H1 (cell line): ENCODE results near the gene KCNK15. TPM values are rescaled to one million over a fixed set of nuclear protein-coding genes. Genes with fewer than 3 reads are reported as not detected.

Experiments used
- FOSL1 ChIP-seq: IDR thresholded peaks from 2 replicates; pipeline ENCODE4 v1.6.1; 2011; ENCODE audit warnings: mild to moderate bottlenecking, low read depth, low read length, moderate library complexity; ENCODE audit not compliant: insufficient read depth
- SUZ12 ChIP-seq: fragments of 200-600 bp; sonication (generic); IDR thresholded peaks from 2 replicates; pipeline ENCODE4 v1.6.1; 2012; ENCODE audit warnings: mild to moderate bottlenecking, inconsistent platforms, low read length, moderate library complexity, mixed read lengths
- polyA plus RNA-seq, 7 experiments: library from polyadenylated mRNA; depleted of rRNA in 3 of 7; stranded (reverse) in 5 of 7; unstranded in 2 of 7; fragments of >200 nt in 5 of 7; fragments of 200-250 nt in 2 of 7; gene quantifications; 1 replicate in 5 of 7; 2 replicates in 1 of 7; 4 replicates in 1 of 7; pipeline versions ENCODE4 v1.2.1 to v1.2.3, GENCODE V29; 2011 to 2013; ENCODE audit warnings: missing spikeins in 2 of 7, mixed read lengths in 2 of 7
- total RNA-seq: library from RNA; stranded (reverse); fragmentation: NEBNext Ultra II Directional; extraction: Animal tissue kit (Norgen Biotek cat#: 25700); gene quantifications from 2 replicates; pipeline ENCODE4 v1.2.1, GENCODE V29; 2021

The KCNK15 gene
- total and polyA plus RNA-seq, 2 of the 8 experiments (the other 6 are each of a cell fraction or from before 2014, with no cell fraction given), result 0.24 to 0.33 TPM

DNA sequence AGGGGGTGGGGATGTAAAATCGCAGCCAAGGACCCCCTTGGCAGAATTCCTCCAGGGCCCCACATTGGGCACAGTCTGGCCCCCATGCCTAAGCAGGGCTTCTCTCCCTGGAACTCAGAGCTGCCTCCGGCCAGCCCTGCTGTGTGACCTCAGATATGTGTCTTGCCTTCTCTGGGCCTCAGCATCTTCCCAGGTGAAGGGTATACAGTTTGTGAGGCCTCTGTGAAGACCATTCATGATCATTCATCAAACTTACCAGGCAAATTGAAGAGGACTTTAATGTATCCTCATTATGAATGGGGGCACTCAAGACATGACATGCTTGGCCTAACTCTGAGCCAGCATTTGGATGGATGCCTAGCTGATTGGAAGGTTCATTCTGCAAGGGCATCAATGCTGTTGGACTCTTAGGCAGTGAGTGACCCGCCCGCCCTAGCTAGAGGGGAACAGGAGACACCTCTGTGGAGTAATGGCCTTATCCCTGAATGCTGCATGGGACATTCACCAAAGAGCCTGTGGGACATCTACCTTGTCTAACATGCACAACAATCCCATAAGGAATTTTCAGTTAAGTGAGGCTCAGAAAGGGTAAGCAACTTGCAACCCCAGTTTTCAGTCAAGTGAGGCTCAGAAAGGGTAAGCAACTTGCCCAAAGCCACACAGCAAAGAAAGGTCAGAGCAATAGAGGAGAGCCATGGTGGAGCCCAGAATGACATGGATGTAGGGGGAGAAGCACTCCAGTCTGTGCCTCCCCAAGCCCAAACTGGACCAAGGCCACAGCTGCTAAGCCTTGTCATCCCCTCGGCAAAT lies 30.0 kb upstream of the KCNK15 start (continued):
- no peak for TF ChIP-seq SUZ12
- no peak for TF ChIP-seq FOSL1
- TF ChIP-seq, all 59 proteins: peak for 0
